H1 (cell line): ENCODE data around the gene GTF2F2. TPM values are rescaled to one million over a fixed set of nuclear protein-coding genes. Genes with fewer than 3 reads are reported as not detected.

Experiments used
- BRCA1 ChIP-seq: IDR thresholded peaks from 2 replicates; pipeline ENCODE4 v1.6.1; 2012; ENCODE audit warnings: low read depth, low read length, improper control_type of control experiment
- JUN ChIP-seq: IDR thresholded peaks from 2 replicates; pipeline ENCODE4 v1.6.1; 2011; ENCODE audit warnings: low read depth, mild to moderate bottlenecking, improper control_type of control experiment, low read length
- MAFK ChIP-seq: IDR thresholded peaks from 2 replicates; pipeline ENCODE4 v1.6.1; 2012; ENCODE audit warnings: low read depth, mild to moderate bottlenecking, improper control_type of control experiment, low read length
- polyA plus RNA-seq, 7 experiments: library from polyadenylated mRNA; depleted of rRNA in 3 of 7; stranded (reverse) in 5 of 7; unstranded in 2 of 7; fragments of >200 nt in 5 of 7; fragments of 200-250 nt in 2 of 7; gene quantifications; 1 replicate in 5 of 7; 2 replicates in 1 of 7; 4 replicates in 1 of 7; pipeline versions ENCODE4 v1.2.1 to v1.2.3, GENCODE V29; 2011 to 2013; ENCODE audit warnings: missing spikeins in 2 of 7, mixed read lengths in 2 of 7
- total RNA-seq: library from RNA; stranded (reverse); fragmentation: NEBNext Ultra II Directional; extraction: Animal tissue kit (Norgen Biotek cat#: 25700); gene quantifications from 2 replicates; pipeline ENCODE4 v1.2.1, GENCODE V29; 2021

Gene GTF2F2
- total and polyA plus RNA-seq, 2 of the 8 experiments (the other 6 are each of a cell fraction or from before 2014, with no cell fraction given): 10.8 to 31.1 TPM

- TF ChIP-seq MAFK (no peak), JUN (no peak), BRCA1 (no peak)
Measured at GRCh38 chr13:45328661-45329111, 208.4 kb downstream of the GTF2F2 start (continued).
